ENCODE results near the gene TP73.

Gene TP73

DNA sequence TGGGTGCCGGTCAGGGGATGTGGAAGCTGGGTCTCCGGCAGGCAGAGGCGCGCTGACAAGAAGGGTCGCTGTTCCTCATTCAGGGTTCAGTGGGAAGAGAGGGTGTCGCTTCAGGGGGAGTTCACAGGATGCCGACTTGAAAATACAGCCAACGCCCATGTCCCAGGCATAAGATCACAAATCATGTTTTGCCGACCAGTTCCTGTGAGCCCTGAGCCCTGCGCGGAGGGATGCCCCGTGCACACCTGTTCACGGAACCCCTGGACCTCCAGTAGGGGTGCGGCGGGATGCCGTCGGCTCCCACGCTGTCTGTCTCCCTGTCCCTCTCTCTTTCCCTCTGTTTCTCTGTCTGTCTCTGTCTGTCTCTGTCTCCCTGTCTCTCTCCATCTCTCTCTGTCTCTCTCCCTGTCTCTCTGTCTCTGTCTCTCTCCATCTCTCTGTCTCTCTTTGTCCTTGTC is 26.8 kb downstream of the TP73 start:
- no peak overlapping the region for H3K9ac ChIP-seq (ENCODE audit: low read depth in 1 of 2, low read length in 2 of 2)
- peaks cover 0 to 8% of the 10 kb centered on the region in 2 donors for H3K27me3 ChIP-seq (ENCODE audit: control insufficient read depth in 2 of 2, insufficient read depth in 2 of 2, low read length in 2 of 2)

DNA sequence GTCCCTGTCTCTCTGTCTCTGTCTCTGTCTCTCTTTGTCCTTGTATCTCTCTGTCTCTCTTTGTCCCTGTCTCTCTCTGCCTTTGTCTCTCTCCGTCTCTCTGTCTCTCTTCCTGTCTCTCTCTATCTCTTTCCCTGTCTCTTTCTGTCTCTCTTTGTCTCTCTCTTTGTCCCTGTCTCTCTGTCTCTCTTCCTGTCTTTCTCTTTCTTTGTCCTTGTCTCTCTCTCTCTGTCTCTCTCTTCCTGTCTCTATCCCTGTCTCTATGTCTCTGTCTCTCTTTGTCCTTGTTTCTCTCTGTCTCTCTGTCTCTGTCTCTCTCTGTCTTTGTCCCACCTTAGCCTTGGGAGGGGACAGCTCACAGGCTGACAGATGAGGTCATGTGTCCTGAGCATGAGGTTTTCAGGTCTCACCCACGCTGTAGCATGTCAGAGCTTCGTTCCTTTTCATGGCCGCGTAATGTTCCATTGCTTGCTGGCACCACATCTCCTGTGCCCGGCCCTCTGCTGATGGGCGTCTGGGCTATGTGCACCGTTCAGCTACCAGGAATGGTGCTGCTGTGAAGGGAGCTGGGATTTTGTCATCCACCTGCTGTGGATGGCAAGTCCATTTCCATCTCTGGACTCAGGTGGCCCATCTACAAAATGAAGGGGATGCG is 27.6 kb downstream of the TP73 start:
- H3K4me1 ChIP-seq (ENCODE audit: control insufficient read depth in 2 of 2, insufficient read depth in 2 of 2, low read length in 2 of 2): no peaks in the 10 kb centered on the region
- H3K27me3 ChIP-seq (ENCODE audit: control insufficient read depth in 2 of 2, insufficient read depth in 2 of 2, low read length in 2 of 2): peaks cover 0 to 8% of the 10 kb centered on the region in 2 donors
- H3K9me3 ChIP-seq (ENCODE audit: control insufficient read depth in 2 of 2, low read length in 2 of 2): no peaks in the 10 kb centered on the region

More for the DNA sequence above, 26.8 kb downstream of the TP73 start:
- H3K4me1 ChIP-seq (ENCODE audit: control insufficient read depth in 2 of 2, insufficient read depth in 2 of 2, low read length in 2 of 2): no peaks in the 10 kb centered on the region
- no peak overlapping the region for H3K4me3 ChIP-seq (ENCODE audit: low read length in 2 of 2)
- no peak overlapping the region for H3K27ac ChIP-seq (ENCODE audit: low read depth in 2 of 2, low read length in 2 of 2)
- H3K9me3 ChIP-seq (ENCODE audit: control insufficient read depth in 2 of 2, low read length in 2 of 2): no peaks in the 10 kb centered on the region
- H3K36me3 ChIP-seq (ENCODE audit: control insufficient read depth in 2 of 2, insufficient read depth in 2 of 2, low read length in 2 of 2): no peaks in the 10 kb centered on the region

DNA sequence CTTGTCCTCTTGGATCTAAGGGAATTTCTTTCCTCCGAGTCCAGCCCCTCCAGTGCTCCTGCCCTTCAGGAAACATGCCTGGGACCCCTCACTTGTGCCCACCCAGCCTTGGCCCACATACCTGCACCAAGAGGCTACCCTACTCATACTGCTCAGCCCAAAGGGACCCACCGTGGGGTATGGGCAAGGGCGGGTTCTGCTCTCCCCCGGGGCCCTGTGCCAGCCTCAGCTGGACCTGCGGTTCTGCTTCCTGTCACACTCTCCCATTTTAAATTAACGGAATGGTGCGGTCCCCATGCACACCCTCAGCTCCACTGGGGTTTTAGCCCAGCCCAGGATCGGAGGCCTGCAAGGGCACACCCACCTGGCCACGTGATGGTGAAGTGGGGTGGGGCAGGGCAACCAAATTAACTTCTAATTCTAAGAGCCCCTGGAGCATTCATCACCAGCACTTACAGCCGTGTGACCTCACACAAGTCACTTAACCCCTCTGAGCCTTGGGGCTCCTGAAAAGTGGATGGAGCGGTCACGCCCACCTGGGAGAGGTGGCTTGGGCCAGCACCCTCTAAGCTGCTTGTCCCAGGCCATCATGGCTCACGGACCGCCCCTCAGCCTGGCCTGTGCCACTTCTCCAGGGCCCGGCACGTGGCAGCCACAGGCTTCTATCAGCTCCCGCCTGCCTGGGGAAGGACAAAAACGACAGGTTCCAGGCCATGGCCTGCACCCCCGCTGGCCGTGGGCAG is 28.3 kb downstream of the TP73 start:
- H3K36me3 ChIP-seq (ENCODE audit: control insufficient read depth in 2 of 2, insufficient read depth in 2 of 2, low read length in 2 of 2): no peaks in the 10 kb centered on the region
- peaks cover 0 to 8% of the 10 kb centered on the region in 2 donors for H3K27me3 ChIP-seq (ENCODE audit: control insufficient read depth in 2 of 2, insufficient read depth in 2 of 2, low read length in 2 of 2)
- no peak overlapping the region for H3K27ac ChIP-seq (ENCODE audit: low read depth in 2 of 2, low read length in 2 of 2)
- no peak overlapping the region for H3K4me3 ChIP-seq (ENCODE audit: low read length in 2 of 2)
- H3K4me1 ChIP-seq (ENCODE audit: control insufficient read depth in 2 of 2, insufficient read depth in 2 of 2, low read length in 2 of 2): no peaks in the 10 kb centered on the region
- H3K9ac ChIP-seq (ENCODE audit: low read depth in 1 of 2, low read length in 2 of 2): no peak overlapping the region
- no peaks in the 10 kb centered on the region for H3K9me3 ChIP-seq (ENCODE audit: control insufficient read depth in 2 of 2, low read length in 2 of 2)

More for the DNA sequence above, 27.6 kb downstream of the TP73 start:
- no peaks in the 10 kb centered on the region for H3K36me3 ChIP-seq (ENCODE audit: control insufficient read depth in 2 of 2, insufficient read depth in 2 of 2, low read length in 2 of 2)
- no peak overlapping the region for H3K27ac ChIP-seq (ENCODE audit: low read depth in 2 of 2, low read length in 2 of 2)
- no peak overlapping the region for H3K4me3 ChIP-seq (ENCODE audit: low read length in 2 of 2)
- H3K9ac ChIP-seq (ENCODE audit: low read depth in 1 of 2, low read length in 2 of 2): no peak overlapping the region

DNA sequence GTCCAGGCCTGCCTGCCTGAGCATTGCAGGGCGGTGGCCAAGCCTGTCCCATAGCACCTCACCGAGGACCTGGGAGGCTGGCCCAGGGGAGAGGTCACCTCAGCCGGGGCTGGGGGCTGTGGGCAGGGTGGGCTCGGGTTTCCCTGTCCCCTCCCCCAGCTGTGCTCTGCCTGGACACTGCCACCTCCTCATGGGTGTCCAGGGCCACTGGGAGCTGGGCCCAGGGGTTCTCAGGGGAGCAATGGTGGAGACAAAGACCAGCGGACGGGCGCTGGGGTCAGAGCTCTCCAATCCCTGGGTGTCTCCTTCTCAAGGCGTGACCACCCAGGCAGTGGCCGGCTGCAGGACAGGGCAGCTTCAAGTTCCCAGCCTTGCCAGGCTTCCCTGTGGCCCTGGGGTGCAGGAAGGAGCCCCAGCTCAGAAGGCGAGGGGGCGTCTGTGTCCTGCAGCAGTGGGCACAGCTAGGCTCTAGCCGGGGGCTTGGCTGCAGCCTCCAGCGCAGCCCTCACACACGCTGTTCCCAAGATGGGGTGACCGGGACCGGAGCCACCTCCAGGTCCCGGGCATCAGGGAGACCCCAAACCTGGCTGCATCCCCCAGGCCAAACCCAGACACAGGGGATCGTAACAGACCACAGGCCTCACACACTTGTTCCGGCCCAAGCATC is 29.0 kb downstream of the TP73 start:
- Histone ChIP-seq H3K4me1 (ENCODE audit: control insufficient read depth in 2 of 2, insufficient read depth in 2 of 2, low read length in 2 of 2) (no peaks in the 10 kb centered on the region), H3K36me3 (ENCODE audit: control insufficient read depth in 2 of 2, insufficient read depth in 2 of 2, low read length in 2 of 2) (no peaks in the 10 kb centered on the region), H3K27ac (ENCODE audit: low read depth in 2 of 2, low read length in 2 of 2) (no peak overlapping the region), H3K9ac (ENCODE audit: low read depth in 1 of 2, low read length in 2 of 2) (no peak overlapping the region), H3K27me3 (ENCODE audit: control insufficient read depth in 2 of 2, insufficient read depth in 2 of 2, low read length in 2 of 2) (peaks cover 0 to 8% of the 10 kb centered on the region in 2 donors), H3K4me3 (ENCODE audit: low read length in 2 of 2) (no peak overlapping the region), H3K9me3 (ENCODE audit: control insufficient read depth in 2 of 2, low read length in 2 of 2) (no peaks in the 10 kb centered on the region)

DNA sequence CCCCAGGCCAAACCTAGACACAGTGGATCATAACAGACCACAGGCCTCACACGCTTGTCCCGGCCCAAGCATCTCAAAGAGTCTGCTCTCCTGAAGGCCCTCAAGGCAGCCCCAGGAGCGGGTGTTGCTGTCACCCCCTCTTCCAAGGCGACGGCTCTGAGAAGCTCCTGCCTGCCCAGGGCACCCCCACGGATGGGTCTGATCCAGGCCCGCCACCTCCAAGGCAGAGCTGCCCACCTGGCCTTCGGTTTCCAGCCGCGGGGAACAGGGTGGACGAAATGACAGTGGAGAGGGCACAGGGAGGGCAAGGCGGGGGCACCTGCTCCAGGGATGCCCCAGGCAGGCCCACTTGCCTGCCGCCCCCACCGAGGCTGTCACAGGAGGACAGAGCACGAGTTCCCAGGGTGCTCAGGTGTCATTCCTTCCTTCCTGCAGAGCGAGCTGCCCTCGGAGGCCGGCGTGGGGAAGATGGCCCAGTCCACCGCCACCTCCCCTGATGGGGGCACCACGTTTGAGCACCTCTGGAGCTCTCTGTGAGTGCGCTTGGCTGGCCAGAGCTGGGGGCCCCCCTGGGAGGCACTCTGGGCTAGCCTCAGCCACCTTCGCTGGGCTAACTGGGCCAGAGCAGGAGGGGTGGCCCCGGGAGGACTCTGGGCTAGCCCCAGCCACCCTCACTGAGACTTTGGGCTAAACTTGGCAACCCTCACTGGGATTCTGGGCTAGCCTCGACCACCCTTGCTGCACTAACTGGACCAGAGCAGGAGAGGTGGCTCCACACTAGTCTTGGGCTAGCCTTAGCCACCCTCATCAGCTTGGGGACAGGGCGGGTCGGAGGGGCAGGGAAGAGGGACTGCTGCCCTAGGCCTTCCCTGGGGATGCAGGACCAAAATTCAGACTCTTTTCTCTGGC is 29.8 kb downstream of the TP73 start:
- Histone ChIP-seq H3K36me3 (ENCODE audit: control insufficient read depth in 2 of 2, insufficient read depth in 2 of 2, low read length in 2 of 2) (no peaks in the 10 kb centered on the region), H3K4me3 (ENCODE audit: low read length in 2 of 2) (no peak overlapping the region), H3K9me3 (ENCODE audit: control insufficient read depth in 2 of 2, low read length in 2 of 2) (no peaks in the 10 kb centered on the region), H3K27ac (ENCODE audit: low read depth in 2 of 2, low read length in 2 of 2) (no peak overlapping the region), H3K9ac (ENCODE audit: low read depth in 1 of 2, low read length in 2 of 2) (no peak overlapping the region), H3K27me3 (ENCODE audit: control insufficient read depth in 2 of 2, insufficient read depth in 2 of 2, low read length in 2 of 2) (peaks cover 0 to 8% of the 10 kb centered on the region in 2 donors), H3K4me1 (ENCODE audit: control insufficient read depth in 2 of 2, insufficient read depth in 2 of 2, low read length in 2 of 2) (no peaks in the 10 kb centered on the region)

DNA sequence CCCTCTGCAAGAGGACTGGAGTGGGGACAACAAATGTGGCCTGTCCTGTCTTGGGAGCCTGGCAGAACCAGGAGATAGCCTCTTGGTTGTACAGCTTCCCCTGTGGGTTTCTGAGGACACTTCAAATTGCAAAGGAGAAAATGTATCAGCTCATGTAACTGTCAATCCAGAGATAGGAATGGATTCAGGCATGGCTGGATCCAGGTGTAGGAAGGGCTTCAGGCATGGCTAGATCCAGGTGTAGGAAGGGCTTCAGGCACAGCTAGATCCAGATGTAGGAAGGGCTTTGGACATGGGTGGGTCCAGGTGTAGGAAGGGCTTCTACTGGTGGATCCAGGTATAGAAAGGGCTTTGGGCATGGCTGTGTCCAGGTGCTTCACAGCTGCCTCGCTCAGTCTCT is 30.9 kb downstream of the TP73 start:
- Histone ChIP-seq H3K9ac (ENCODE audit: low read depth in 1 of 2, low read length in 2 of 2) (no peak overlapping the region), H3K4me1 (ENCODE audit: control insufficient read depth in 2 of 2, insufficient read depth in 2 of 2, low read length in 2 of 2) (no peaks in the 10 kb centered on the region), H3K4me3 (ENCODE audit: low read length in 2 of 2) (no peak overlapping the region), H3K36me3 (ENCODE audit: control insufficient read depth in 2 of 2, insufficient read depth in 2 of 2, low read length in 2 of 2) (no peaks in the 10 kb centered on the region), H3K27me3 (ENCODE audit: control insufficient read depth in 2 of 2, insufficient read depth in 2 of 2, low read length in 2 of 2) (peaks cover 0 to 8% of the 10 kb centered on the region in 2 donors), H3K27ac (ENCODE audit: low read depth in 2 of 2, low read length in 2 of 2) (no peak overlapping the region), H3K9me3 (ENCODE audit: control insufficient read depth in 2 of 2, low read length in 2 of 2) (no peaks in the 10 kb centered on the region)

DNA sequence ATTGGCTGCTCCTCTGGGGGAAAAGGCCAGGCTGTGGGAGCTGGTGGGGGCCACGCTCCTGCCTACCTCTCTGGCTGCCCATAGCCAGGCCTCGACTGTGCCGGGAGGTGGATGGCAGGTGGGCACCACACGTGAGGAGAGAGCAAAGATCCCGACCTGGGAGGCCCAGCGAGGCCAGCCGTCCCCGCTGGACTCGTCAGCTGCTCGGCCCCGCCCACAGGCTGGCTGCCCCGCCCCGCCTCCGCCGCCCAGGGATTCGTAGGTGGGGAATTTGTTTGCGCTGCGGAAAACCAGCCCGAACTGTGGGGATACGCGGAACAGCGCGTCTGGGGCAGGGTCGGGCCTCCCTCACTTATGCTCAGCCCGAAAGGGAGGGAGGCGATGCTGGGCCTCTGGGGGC is 31.7 kb downstream of the TP73 start:
- Histone ChIP-seq H3K4me3 (ENCODE audit: low read length in 2 of 2) (no peak overlapping the region), H3K27me3 (ENCODE audit: control insufficient read depth in 2 of 2, insufficient read depth in 2 of 2, low read length in 2 of 2) (peaks cover 0 to 3% of the 10 kb centered on the region in 2 donors), H3K4me1 (ENCODE audit: control insufficient read depth in 2 of 2, insufficient read depth in 2 of 2, low read length in 2 of 2) (no peaks in the 10 kb centered on the region), H3K9ac (ENCODE audit: low read depth in 1 of 2, low read length in 2 of 2) (no peak overlapping the region), H3K27ac (ENCODE audit: low read depth in 2 of 2, low read length in 2 of 2) (no peak overlapping the region), H3K9me3 (ENCODE audit: control insufficient read depth in 2 of 2, low read length in 2 of 2) (no peaks in the 10 kb centered on the region), H3K36me3 (ENCODE audit: control insufficient read depth in 2 of 2, insufficient read depth in 2 of 2, low read length in 2 of 2) (no peaks in the 10 kb centered on the region)

DNA sequence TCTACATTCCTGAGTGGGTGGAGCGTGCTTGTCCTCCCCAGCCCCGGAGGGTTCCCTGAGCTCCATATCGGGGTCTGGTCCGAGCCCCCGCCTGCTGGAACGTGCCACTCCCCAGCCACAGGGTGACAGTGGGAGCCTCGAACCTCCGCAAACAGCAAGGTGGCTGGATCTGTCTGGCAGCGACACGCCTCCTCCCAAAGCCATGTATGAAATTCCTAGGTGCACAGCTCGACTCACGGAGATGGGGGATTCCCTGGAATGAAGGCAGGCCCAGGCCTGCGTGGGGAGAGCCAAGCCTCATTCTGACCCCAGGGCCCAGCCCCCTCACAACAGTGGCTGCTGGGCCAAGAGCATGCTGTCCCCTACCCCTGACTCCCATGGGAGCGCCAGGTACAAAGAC is 32.9 kb downstream of the TP73 start:
- H3K27me3 ChIP-seq (ENCODE audit: control insufficient read depth in 2 of 2, insufficient read depth in 2 of 2, low read length in 2 of 2): no peaks in the 10 kb centered on the region
- no peak overlapping the region for H3K4me3 ChIP-seq (ENCODE audit: low read length in 2 of 2)
- no peaks in the 10 kb centered on the region for H3K9me3 ChIP-seq (ENCODE audit: control insufficient read depth in 2 of 2, low read length in 2 of 2)
- no peak overlapping the region for H3K9ac ChIP-seq (ENCODE audit: low read depth in 1 of 2, low read length in 2 of 2)
- H3K4me1 ChIP-seq (ENCODE audit: control insufficient read depth in 2 of 2, insufficient read depth in 2 of 2, low read length in 2 of 2): no peaks in the 10 kb centered on the region
- H3K36me3 ChIP-seq (ENCODE audit: control insufficient read depth in 2 of 2, insufficient read depth in 2 of 2, low read length in 2 of 2): no peaks in the 10 kb centered on the region
- H3K27ac ChIP-seq (ENCODE audit: low read depth in 2 of 2, low read length in 2 of 2): no peak overlapping the region

DNA sequence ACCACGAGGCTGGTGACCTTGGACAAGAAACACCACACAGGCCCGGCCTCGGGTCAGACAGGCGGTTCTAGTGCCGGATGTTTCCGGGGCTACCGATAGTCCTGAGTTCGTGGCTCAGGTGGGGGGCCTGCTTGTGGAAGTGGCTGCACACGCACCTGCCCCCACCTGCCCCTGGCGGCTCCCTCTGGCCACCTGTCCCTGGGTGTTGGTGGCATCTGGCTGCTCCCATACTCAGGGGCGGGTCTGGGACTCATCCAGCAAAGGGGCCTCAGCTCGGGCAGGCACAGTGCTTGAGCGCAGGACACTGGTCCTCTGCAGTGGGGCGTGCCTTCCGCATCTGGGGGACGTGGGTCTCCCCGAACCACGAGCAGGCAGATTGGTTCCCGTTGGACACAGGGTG is 33.6 kb downstream of the TP73 start:
- Histone ChIP-seq H3K36me3 (ENCODE audit: control insufficient read depth in 2 of 2, insufficient read depth in 2 of 2, low read length in 2 of 2) (no peaks in the 10 kb centered on the region), H3K27ac (ENCODE audit: low read depth in 2 of 2, low read length in 2 of 2) (no peak overlapping the region), H3K4me1 (ENCODE audit: control insufficient read depth in 2 of 2, insufficient read depth in 2 of 2, low read length in 2 of 2) (no peaks in the 10 kb centered on the region), H3K9me3 (ENCODE audit: control insufficient read depth in 2 of 2, low read length in 2 of 2) (no peaks in the 10 kb centered on the region), H3K4me3 (ENCODE audit: low read length in 2 of 2) (no peak overlapping the region), H3K27me3 (ENCODE audit: control insufficient read depth in 2 of 2, insufficient read depth in 2 of 2, low read length in 2 of 2) (no peaks in the 10 kb centered on the region), H3K9ac (ENCODE audit: low read depth in 1 of 2, low read length in 2 of 2) (no peak overlapping the region)

Measured in mucosa of rectum (tissue), 2 donors.